Endothelial cell of umbilical vein (primary cell): ENCODE data around the gene PSMC6. TPM values are rescaled to one million over a fixed set of nuclear protein-coding genes. Genes with fewer than 3 reads are reported as not detected.
A peak's percentile ranks its signal among the peaks of the same experiment; 100 is the strongest.

ENCODE experiments used
- BruUV-seq: library from RNA; stranded (reverse); fragments of 400-500 nt; replicated peaks from 2 replicates; lab custom pipeline; 2021; lab: Mats Ljungman, UMichigan
- CTCF ChIA-PET: fragments of 300-600, 350-600 bp; sonication (Branson Sonifier 250); formaldehyde crosslinking; loops from one replicate; lab custom pipeline; 2021; ENCODE audit warnings: antibody characterized with exemption, inconsistent platforms; lab: Charles Lee
- POLR2A ChIA-PET: fragments of 300-600, 350-600 bp; sonication (Branson Sonifier 250); formaldehyde crosslinking; loops from one replicate; lab custom pipeline; 2021; ENCODE audit warnings: antibody characterized with exemption, inconsistent platforms; lab: Charles Lee
- DNase-seq: peaks from one replicate; pipeline ENCODE4 v3.0.0-alpha.2; 2011; ENCODE audit warnings: low read depth, low spot score
- FAIRE-seq: peaks from 2 replicates; lab custom pipeline; 2011; peaks lifted over from hg19 to GRCh38; lab: Jason Lieb, UNC
- H2AFZ ChIP-seq: 2 replicates; pipeline ENCODE4 v1.6.0; 2012; ENCODE audit warnings: low read depth, low read length, control low read depth, inconsistent platforms
- H3K27ac ChIP-seq: 2 replicates; pipeline ENCODE4 v1.5.1; 2011; ENCODE audit warnings: low read depth, mild to moderate bottlenecking, control low read depth, low read length, moderate library complexity; ENCODE audit not compliant: insufficient read depth
- H3K27me3 ChIP-seq, 2 experiments: 2 replicates each; pipeline versions ENCODE4 v1.6.0 to v1.6.1; 2011; ENCODE audit warnings: low read length in 2 of 2, mixed read lengths in 1 of 2; ENCODE audit not compliant: control insufficient read depth in 2 of 2, insufficient read depth in 2 of 2
- H3K36me3 ChIP-seq, 2 experiments: 2 replicates in 1 of 2; 3 replicates in 1 of 2; pipeline ENCODE4 v1.5.1; 2011; ENCODE audit warnings: low read length in 2 of 2, mild to moderate bottlenecking in 1 of 2, moderate library complexity in 1 of 2; ENCODE audit not compliant: control insufficient read depth in 2 of 2, insufficient read depth in 2 of 2; ENCODE audit errors: extremely low read depth in 1 of 2
- H3K4me1 ChIP-seq: 3 replicates; pipeline ENCODE4 v1.5.1; 2011; ENCODE audit warnings: mild to moderate bottlenecking, low read length; ENCODE audit not compliant: control insufficient read depth, insufficient read depth; ENCODE audit errors: extremely low read depth
- H3K4me2 ChIP-seq: 2 replicates; pipeline ENCODE4 v1.6.1; 2011; ENCODE audit warnings: low read length, control low read depth, mixed read lengths; ENCODE audit not compliant: insufficient read depth
- H3K4me3 ChIP-seq, 3 experiments: fragments of 200-600 bp in 1 of 3; sonication (generic), shearing (Covaris generic) in 1 of 3; replicated peaks in 1 of 3; 2 replicates each; pipeline ENCODE4 v1.5.1; 2011 to 2016; ENCODE audit warnings: control low read depth in 3 of 3, low read length in 3 of 3, mild to moderate bottlenecking in 2 of 3, inconsistent platforms in 1 of 3, low read depth in 1 of 3, moderate library complexity in 1 of 3; ENCODE audit not compliant: insufficient read depth in 1 of 3
- H3K79me2 ChIP-seq: 2 replicates; pipeline ENCODE4 v1.6.0; 2012; ENCODE audit warnings: low read length, inconsistent platforms; ENCODE audit not compliant: control insufficient read depth, insufficient read depth
- H3K9ac ChIP-seq: replicated peaks from 2 replicates; pipeline ENCODE3; 2011; ENCODE audit warnings: low read length, control low read depth; ENCODE audit not compliant: insufficient read depth; ENCODE audit errors: extremely low read depth
- H3K9me1 ChIP-seq: replicated peaks from 3 replicates; pipeline ENCODE4 v1.6.0; 2011; ENCODE audit warnings: mild to moderate bottlenecking, low read length; ENCODE audit not compliant: control insufficient read depth, insufficient read depth; ENCODE audit errors: extremely low read depth
- H3K9me3 ChIP-seq: replicated peaks from 2 replicates; pipeline ENCODE4 v1.5.1; 2012; ENCODE audit warnings: low read length, inconsistent platforms; ENCODE audit not compliant: control insufficient read depth, insufficient read depth
- H4K20me1 ChIP-seq: replicated peaks from 2 replicates; pipeline ENCODE3; 2011; ENCODE audit warnings: mild to moderate bottlenecking, low read length; ENCODE audit not compliant: control insufficient read depth, insufficient read depth; ENCODE audit errors: extremely low read depth
- EZH2 ChIP-seq: IDR thresholded peaks from 2 replicates; pipeline ENCODE4 v1.6.1; 2012; ENCODE audit warnings: borderline replicate concordance, low read depth, mild to moderate bottlenecking, moderate library complexity, low read length, inconsistent platforms; ENCODE audit not compliant: severe bottlenecking
- GATA2 ChIP-seq: IDR thresholded peaks from 2 replicates; pipeline ENCODE4 v1.7.0; 2011; ENCODE audit warnings: low read depth, mild to moderate bottlenecking, moderate library complexity, mixed read lengths, low read length; ENCODE audit not compliant: insufficient read length, insufficient read depth
- JUN ChIP-seq: IDR thresholded peaks from 2 replicates; pipeline ENCODE4 v1.6.1; 2011; ENCODE audit warnings: borderline replicate concordance, low read depth; ENCODE audit not compliant: insufficient read length, insufficient read depth
- MYC ChIP-seq: IDR thresholded peaks from one replicate; pipeline ENCODE4 v1.6.1; 2011; ENCODE audit warnings: mild to moderate bottlenecking, low read depth, low read length
- POLR2A ChIP-seq: IDR thresholded peaks from 2 replicates; pipeline ENCODE4 v1.6.1; 2012; ENCODE audit warnings: low read depth, mild to moderate bottlenecking, control low read depth, low read length
- POLR2AphosphoS5 ChIP-seq: IDR thresholded peaks from 2 replicates; pipeline ENCODE4 v1.6.1; 2012; ENCODE audit warnings: low read depth, mild to moderate bottlenecking, control low read depth, low read length, moderate library complexity; ENCODE audit not compliant: insufficient read depth
- dilution Hi-C: fragments of 300-500 bp; cut with MboI; formaldehyde crosslinking; loops from one replicate; pipeline ENCODE4 v1.15.0; 2019; ENCODE audit warnings: low sequenced_read_pairs; ENCODE audit not compliant: extremely low pct_ligation_motif_present
- intact Hi-C: fragments of 100-400 bp; cut with micrococcal nuclease; formaldehyde crosslinking; loops from one replicate; pipeline ENCODE4 v1.10.0; 2022
- polyA plus RNA-seq, 4 experiments: library from polyadenylated mRNA; depleted of rRNA in 3 of 4; stranded (reverse) in 3 of 4; unstranded in 1 of 4; fragments of >200 nt; gene quantifications; 2 replicates each; pipeline versions ENCODE4 v1.2.1 to v1.2.3, GENCODE V29; 2011 to 2012; ENCODE audit warnings: missing spikeins in 1 of 4
- total RNA-seq: library from RNA; stranded (reverse); gene quantifications from 2 replicates; pipeline ENCODE4 v1.2.3, GENCODE V29; 2021

Gene PSMC6
- total and polyA plus RNA-seq, 2 donors (not counting 3 experiments of a cell fraction or from before 2014, with no cell fraction given), result 44.0 to 103 TPM

DNA sequence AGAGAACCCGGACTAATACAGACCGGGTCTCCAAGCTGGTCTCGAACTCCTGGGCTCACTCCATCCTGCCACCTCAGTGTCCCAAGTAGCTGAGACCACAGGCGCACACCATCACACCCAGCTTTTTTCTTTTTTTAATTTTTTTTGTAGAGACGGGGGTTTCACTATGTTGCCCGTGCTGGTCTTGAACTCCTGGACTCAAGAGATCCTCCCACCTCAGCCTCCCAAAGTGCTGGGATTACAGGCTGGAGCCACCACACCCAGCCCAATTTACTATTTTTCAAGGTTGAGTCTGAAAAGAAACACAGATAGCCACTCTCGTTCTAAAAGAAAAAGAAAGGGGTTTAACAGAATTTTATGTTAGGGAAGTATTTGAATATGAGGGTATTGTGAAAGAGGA is 13.5 kb upstream of the PSMC6 start:
- Histone ChIP-seq H3K79me2 (peaks cover 64% of the 10 kb centered on the region), H3K9me3 (no peaks in the 10 kb centered on the region), H2AFZ (no peak overlapping the region), H3K27me3 (no peaks in the 10 kb centered on the region), H3K9me1 (no peaks in the 10 kb centered on the region), H3K36me3 (no peaks in the 10 kb centered on the region), H3K4me1 (peaks cover 8% of the 10 kb centered on the region), H4K20me1 (peaks cover 3% of the 10 kb centered on the region), H3K27ac (no peak overlapping the region), H3K9ac (no peak overlapping the region), H3K4me3 (no peak overlapping the region), H3K4me2 (no peak overlapping the region)
- dilution Hi-C loops, result no loop called here
- BruUV-seq, result no TSS peak
- DNase-seq (no peak), FAIRE-seq (no peak)
- ChIA-PET CTCF (no interaction called here), POLR2A (no interaction called here)
- no peak for TF ChIP-seq GATA2
- TF ChIP-seq POLR2A, result no peak
- TF ChIP-seq POLR2AphosphoS5, result no peak
- no peak for TF ChIP-seq MYC
- intact Hi-C loops, result no loop called here

DNA sequence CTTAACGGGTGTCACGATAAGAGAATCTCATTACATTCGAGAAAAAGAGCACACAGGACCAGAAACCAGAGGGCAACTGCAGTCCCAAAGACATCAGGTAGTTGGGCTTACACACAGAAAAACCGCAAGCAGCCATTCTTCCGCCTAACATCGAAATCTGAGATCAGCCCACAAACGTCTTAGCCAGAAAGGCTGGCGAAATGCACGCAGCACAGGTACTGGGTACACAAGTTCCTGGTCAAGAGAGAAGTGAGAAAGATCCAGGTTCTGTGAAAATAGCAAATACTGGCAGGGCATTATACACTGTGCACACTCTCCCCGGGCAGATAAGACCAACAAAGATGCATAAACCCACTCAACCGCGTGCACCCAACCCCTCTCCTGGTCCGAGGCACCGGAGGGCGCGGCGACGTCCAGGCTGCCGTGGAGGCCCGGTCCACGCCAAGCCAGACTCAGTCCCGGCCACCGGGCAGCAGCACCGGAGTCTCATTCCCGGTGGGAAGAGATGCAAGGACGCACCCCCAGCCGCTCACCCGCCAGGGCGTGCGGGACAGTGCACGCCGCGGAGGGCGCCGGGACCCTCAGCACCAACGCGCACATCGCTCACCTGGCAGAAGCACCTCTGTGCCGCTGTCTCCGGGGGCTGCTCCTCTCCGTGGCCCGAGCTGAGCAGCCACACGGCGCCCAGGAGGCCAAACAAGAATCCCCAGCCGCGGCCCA is 12.1 kb upstream of the PSMC6 start:
- H3K4me3 ChIP-seq, result peak overlapping the region; percentile 33 to 74 (median 60)
- peaks cover 8% of the 10 kb centered on the region for H3K4me1 ChIP-seq
- FAIRE-seq (peak; percentile 49), DNase-seq (peak; percentile 65)
- H3K9ac ChIP-seq, result peak overlapping the region; percentile 95
- CTCF ChIA-PET, result interaction anchor here (1.3 to 2.2 kb wide), 3 partner anchors 10 to 143 kb away, joined by 3 to 6 read pairs (median 4); partner anchors contain the start of genes GPR137C and TXNDC16
- TF ChIP-seq MYC (no peak), JUN (no peak), POLR2AphosphoS5 (no peak), EZH2 (no peak)
- H3K9me1 ChIP-seq, result no peaks in the 10 kb centered on the region
- H4K20me1 ChIP-seq, result peaks cover 3% of the 10 kb centered on the region
- H3K27me3 ChIP-seq, result no peaks in the 10 kb centered on the region
- H3K9me3 ChIP-seq, result no peaks in the 10 kb centered on the region
- H3K79me2 ChIP-seq, result peaks cover 52% of the 10 kb centered on the region
- dilution Hi-C loops, result no loop called here
- intact Hi-C loops, result no loop called here
- POLR2A ChIA-PET, result no interaction called here
- H2AFZ ChIP-seq, result peak overlapping the region; percentile 83
- H3K27ac ChIP-seq, result peak overlapping the region; percentile 80
- BruUV-seq, result TSS peak; percentile 46
- peak overlapping the region; percentile 92 for H3K4me2 ChIP-seq
- no peaks in the 10 kb centered on the region for H3K36me3 ChIP-seq
